ENCODE measurements around the gene CFDP1. TPM values are rescaled to one million over a fixed set of nuclear protein-coding genes. Genes with fewer than 3 reads are reported as not detected.
"Not testable (repeated sequence)": the region's sequence is repeated elsewhere in the genome, so short reads cannot be mapped to it uniquely, and the experiment has no call there.

Gene CFDP1
- total and polyA plus RNA-seq, 12 donors: 40.6 to 129 (median 61.4) TPM

DNA sequence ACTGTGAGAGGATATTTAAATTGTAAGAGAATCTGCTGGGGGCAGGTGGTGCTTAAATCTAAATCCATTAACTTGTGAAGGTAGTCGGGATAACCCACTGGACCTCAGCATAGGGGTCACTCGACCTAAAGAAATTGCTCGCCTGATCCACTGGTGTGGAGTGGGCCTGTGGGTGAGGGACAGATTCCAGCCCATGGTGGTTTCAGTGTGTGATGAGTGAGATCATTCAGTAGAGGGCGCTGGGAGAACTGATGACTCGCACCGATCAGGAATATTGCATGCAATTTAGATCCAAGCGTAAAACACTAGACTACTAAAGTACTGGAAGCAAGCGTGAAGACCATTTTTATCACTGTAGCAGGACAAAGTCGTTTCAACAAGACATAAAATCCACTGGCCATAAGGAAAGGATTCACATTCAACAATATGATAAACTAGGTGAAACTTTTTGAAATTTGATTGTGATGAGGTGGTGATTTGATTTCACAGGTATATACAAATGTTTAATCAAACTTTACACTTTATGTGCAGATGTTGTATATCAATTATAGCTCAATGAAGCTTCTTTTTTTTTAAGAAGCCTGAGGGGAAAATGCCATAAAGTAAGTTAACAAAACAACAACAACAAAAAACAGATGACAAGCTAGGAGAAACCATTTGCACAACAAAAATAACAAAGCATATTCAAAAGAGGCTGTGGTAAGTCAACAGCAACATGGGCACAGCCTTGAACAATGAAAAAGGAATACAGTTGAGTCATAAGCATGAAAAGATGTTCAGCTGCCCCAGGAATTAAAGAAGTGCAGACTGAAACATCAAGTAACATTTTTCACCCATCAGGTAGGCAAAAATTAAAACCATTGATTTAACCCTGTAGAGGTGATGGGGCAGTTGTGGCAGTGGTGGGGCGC is 38.7 kb upstream of the CFDP1 start:
- DNase-seq: peak; percentile 60 to 89 (median 73)
- Histone ChIP-seq H3K4me3 (no peak overlapping the region), H3K27ac (no peak overlapping the region), H3K4me1 (replicated peaks in 1 of 2) (no peaks in the 10 kb centered on the region), H3K36me3 (replicated peaks in 1 of 2) (no peaks in the 10 kb centered on the region), H3K9me3 (replicated peaks in 1 of 3) (no peaks in the 10 kb centered on the region), H3K27me3 (no peaks in the 10 kb centered on the region)
- 12 to 19% (median 14%) methylated on average over 9 to 10 of the region's 10 CpGs for WGBS, 4 donors
- intact Hi-C loops (cut with DNase I): loop anchor here (5.0 to 10.0 kb wide), 3 partner anchors 45 to 293 kb away; partner anchors contain the start of gene ADAT1 (in 1 of the 2)
- TF ChIP-seq, protein P1, sequence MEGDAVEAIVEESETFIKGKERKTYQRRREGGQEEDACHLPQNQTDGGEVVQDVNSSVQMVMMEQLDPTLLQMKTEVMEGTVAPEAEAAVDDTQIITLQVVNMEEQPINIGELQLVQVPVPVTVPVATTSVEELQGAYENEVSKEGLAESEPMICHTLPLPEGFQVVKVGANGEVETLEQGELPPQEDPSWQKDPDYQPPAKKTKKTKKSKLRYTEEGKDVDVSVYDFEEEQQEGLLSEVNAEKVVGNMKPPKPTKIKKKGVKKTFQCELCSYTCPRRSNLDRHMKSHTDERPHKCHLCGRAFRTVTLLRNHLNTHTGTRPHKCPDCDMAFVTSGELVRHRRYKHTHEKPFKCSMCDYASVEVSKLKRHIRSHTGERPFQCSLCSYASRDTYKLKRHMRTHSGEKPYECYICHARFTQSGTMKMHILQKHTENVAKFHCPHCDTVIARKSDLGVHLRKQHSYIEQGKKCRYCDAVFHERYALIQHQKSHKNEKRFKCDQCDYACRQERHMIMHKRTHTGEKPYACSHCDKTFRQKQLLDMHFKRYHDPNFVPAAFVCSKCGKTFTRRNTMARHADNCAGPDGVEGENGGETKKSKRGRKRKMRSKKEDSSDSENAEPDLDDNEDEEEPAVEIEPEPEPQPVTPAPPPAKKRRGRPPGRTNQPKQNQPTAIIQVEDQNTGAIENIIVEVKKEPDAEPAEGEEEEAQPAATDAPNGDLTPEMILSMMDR (IDR thresholded peaks at IDR 0.05): peak; percentile 29 to 91 (median 80)
- no peak for TF ChIP-seq POLR2A (IDR thresholded peaks at IDR 0.05)

DNA sequence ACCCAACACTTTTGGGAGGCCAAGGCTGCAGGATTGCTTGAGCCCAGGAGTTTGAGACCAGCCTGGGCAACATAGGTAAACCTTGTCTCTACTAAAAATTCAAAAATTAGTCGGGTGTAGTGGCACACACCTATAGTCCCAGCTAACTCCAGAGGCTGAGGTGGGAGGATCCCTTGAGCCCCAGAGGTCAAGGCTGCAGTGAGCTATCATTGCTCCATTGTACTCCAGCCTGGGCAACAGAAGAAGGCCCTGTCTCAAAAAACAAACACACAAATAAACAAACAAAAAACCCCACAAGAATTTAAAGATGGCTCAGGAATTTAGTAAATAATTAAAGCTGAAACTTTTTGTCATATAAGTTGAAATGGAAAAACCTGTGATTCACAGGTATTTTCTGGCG is 33.5 kb upstream of the CFDP1 start:
- H3K9me3 ChIP-seq (replicated peaks in 1 of 3): no peaks in the 10 kb centered on the region
- no peak overlapping the region for H3K4me3 ChIP-seq
- peaks cover 1 to 15% of the 10 kb centered on the region in 2 donors for H3K4me1 ChIP-seq (replicated peaks in 1 of 2)
- H3K27me3 ChIP-seq: no peaks in the 10 kb centered on the region
- no peaks in the 10 kb centered on the region for H3K36me3 ChIP-seq (replicated peaks in 1 of 2)
- no peak overlapping the region for H3K27ac ChIP-seq
- TF ChIP-seq, protein P1 (IDR thresholded peaks at IDR 0.05): no peak
- TF ChIP-seq POLR2A (IDR thresholded peaks at IDR 0.05): no peak
- WGBS, 4 donors: 73 to 78% (median 74%) methylated on average over 2 of the region's 2 CpGs
- intact Hi-C loops (cut with DNase I): no loop called here
- DNase-seq: peak in 1 of 7 donors; percentile 33

DNA sequence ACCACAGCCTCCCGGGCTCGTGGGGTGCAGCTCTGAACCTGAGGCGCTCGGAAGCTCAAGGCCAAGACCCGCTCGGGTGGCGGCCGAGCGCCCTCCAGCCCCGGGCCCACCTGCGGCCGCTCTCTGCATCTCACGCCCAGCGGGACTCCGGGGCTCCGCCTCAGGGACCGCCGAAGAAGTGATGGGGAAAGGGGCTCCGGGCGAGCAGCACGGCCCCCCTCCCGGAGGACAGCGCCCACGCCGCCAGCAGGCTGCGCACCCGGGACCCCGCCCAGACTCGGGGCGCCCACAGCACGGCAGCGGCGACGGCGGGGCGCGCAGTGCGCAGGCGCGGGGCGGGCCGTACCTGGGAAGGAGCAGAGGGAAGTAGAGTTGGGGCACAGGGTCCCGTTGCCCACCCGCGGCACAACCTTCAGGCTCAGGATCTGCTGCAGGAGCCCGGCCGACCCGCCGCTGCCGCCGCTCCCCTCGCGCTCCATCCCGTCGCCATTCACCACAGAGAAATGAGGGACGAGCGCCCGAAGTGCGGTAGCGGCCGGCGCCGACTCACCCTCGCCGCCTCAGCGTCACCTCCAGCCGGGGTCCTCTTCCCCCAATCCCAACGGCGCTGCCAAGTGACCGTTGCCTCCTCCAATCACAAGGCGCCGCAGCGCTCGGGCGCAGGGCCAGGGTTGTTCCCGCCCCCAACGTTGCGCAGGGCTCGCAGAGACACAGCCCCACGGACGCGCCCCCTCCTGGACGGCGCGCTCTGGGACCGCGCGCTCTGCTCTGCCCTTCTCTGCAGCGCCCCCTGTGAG is 31.0 kb upstream of the CFDP1 start, which contains the start of gene TMEM170A:
Gene TMEM170A (minus strand): TSS at position 568 of the 797 bp plus-strand sequence. CDS start 89 bp downstream, at position 479.
- DNase-seq: peak; percentile 99 to 100 (median 99)
- WGBS, 4 donors: 0 to 1% (median 0%) methylated on average over 11 to 89 of the region's 89 CpGs
- no peaks in the 10 kb centered on the region for H3K9me3 ChIP-seq (replicated peaks in 1 of 3)
- peak within 1 kb of the TSS; percentile 49 to 92 (median 90) for H3K4me3 ChIP-seq
- H3K36me3 ChIP-seq (replicated peaks in 1 of 2): no peaks in the 10 kb centered on the region
- peak within 1 kb of the TSS; percentile 65 to 98 (median 97) for H3K27ac ChIP-seq
- intact Hi-C loops (cut with DNase I): no loop called here
- H3K4me1 ChIP-seq (replicated peaks in 1 of 2): peaks cover 6 to 19% of the 10 kb centered on the region in 2 donors
- peak; percentile 90 to 99 for TF ChIP-seq POLR2A (IDR thresholded peaks at IDR 0.05)
- TF ChIP-seq, protein P1 (IDR thresholded peaks at IDR 0.05): peak; percentile 100
- no peaks in the 10 kb centered on the region for H3K27me3 ChIP-seq

DNA sequence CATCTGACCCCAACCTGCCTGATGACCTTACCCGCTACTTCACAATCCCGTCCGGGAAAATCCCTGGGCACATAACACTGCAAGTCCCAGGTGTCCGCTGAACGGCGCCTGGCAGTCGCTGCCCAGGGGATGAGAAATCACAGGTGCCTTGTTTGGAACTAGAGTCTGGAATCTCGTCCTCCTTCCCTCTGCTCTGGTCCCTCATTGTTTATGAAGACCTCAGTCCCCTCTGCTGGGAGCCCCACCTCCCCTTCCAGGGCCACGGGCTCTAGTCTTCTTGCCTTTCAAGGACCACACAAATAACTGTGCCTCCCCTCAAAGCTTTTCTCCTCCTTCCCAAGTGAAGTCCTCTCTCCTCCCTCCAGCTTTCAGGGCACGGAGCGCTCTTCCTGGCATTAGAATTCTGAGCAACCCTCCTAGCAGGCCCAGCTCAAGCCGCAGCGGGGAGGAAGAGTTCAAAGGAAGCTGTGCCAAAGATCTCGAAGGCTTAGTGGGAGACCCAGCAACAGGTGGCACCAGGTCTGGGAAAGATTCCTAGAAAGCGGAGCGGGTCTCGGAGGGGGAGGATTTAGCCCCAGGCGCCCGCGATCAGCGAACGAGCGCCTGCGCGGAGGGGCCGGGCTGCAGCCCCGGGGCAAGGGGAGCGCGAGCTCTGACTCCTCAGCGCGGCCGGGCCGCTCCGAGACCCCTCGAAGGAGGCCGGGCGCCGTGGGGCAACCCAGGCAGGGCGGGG is 30.3 kb upstream of the CFDP1 start:
- H3K36me3 ChIP-seq (replicated peaks in 1 of 2); H3K27me3 ChIP-seq; H3K9me3 ChIP-seq (replicated peaks in 1 of 3); intact Hi-C loops (cut with DNase I): not testable (repeated sequence)
- DNase-seq: peak; percentile 38 to 60 (median 45)
- peaks cover 6 to 19% of the 10 kb centered on the region in 2 donors for H3K4me1 ChIP-seq (replicated peaks in 1 of 2)
- 2 to 9% (median 5%) methylated on average over 11 to 39 of the region's 39 CpGs for WGBS, 4 donors
- H3K27ac ChIP-seq: peak overlapping the region in 4 of 5 donors; percentile 95 to 98 (median 97)
- peak overlapping the region; percentile 49 to 92 (median 90) for H3K4me3 ChIP-seq

All from adrenal gland (tissue), 12 donors.